Measurements from ENCODE around the gene CASP9.

DNA sequence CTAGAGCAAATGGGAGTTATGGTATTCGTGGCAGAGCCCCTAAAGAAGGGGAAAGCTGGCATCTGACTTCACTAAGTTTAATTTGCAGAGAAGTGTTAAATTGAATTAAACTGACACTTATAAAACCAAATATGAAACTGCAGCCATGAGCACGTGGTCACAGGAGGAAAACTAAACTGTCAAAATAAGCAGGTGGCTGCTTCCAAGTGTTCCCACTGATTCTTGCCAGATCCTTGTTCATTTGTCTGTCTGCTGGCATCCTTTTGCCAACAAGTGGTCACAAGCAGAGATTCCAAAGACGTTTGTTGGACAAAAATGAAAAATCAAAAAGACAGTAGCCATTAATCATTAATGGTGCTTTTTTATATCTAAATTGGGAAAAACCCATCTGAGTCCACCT lies 54.7 kb downstream of the CASP9 start:
- TF ChIP-seq, protein P1, sequence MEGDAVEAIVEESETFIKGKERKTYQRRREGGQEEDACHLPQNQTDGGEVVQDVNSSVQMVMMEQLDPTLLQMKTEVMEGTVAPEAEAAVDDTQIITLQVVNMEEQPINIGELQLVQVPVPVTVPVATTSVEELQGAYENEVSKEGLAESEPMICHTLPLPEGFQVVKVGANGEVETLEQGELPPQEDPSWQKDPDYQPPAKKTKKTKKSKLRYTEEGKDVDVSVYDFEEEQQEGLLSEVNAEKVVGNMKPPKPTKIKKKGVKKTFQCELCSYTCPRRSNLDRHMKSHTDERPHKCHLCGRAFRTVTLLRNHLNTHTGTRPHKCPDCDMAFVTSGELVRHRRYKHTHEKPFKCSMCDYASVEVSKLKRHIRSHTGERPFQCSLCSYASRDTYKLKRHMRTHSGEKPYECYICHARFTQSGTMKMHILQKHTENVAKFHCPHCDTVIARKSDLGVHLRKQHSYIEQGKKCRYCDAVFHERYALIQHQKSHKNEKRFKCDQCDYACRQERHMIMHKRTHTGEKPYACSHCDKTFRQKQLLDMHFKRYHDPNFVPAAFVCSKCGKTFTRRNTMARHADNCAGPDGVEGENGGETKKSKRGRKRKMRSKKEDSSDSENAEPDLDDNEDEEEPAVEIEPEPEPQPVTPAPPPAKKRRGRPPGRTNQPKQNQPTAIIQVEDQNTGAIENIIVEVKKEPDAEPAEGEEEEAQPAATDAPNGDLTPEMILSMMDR (conservative IDR thresholded peaks at IDR 0.05; ENCODE audit: low read depth in 2 of 2) = no peak
- TF ChIP-seq EZH2phosphoT487 (IDR thresholded peaks at IDR 0.05; ENCODE audit: unreplicated experiment) = no peak
